ENCODE results near the gene NAB1.

GRCh38 chr2:190656301-190656700, 7.4 kb downstream of the NAB1 start:
- TF ChIP-seq EZH2 (IDR thresholded peaks at IDR 0.05; ENCODE audit: borderline replicate concordance, low read length) (no peak), CTCF (IDR thresholded peaks at IDR 0.05; ENCODE audit: low read length) (no peak)

All from OCI-LY1 (cell line).